KMS-11 (cell line): ENCODE data around the gene NBAS.

ENCODE experiments used
- H2AFZ ChIP-seq: fragments of 200-600 bp; sonication (generic); 2 replicates; pipeline ENCODE4 v1.6.1; 2016; ENCODE audit warnings: antibody characterized with exemption, mixed run types, low read depth
- H3K27ac ChIP-seq: fragments of 200-600 bp; sonication (generic); 2 replicates; pipeline ENCODE4 v1.6.1; 2016; ENCODE audit warnings: mild to moderate bottlenecking, mixed run types
- H3K27me3 ChIP-seq: fragments of 200-600 bp; sonication (generic); 2 replicates; pipeline ENCODE4 v1.6.1; 2017; ENCODE audit warnings: mild to moderate bottlenecking, low read depth, mixed run types, moderate library complexity; ENCODE audit not compliant: insufficient read depth
- H3K36me3 ChIP-seq: fragments of 200-600 bp; sonication (generic); 2 replicates; pipeline ENCODE4 v1.6.1; 2017; ENCODE audit warnings: mild to moderate bottlenecking, mixed run types; ENCODE audit not compliant: insufficient read depth
- H3K4me1 ChIP-seq: fragments of 200-600 bp; sonication (generic); 2 replicates; pipeline ENCODE4 v1.6.1; 2016; ENCODE audit warnings: mild to moderate bottlenecking, low read depth, mixed run types; ENCODE audit not compliant: poor library complexity, severe bottlenecking
- H3K4me2 ChIP-seq: fragments of 200-600 bp; sonication (generic); 2 replicates; pipeline ENCODE4 v1.7.0; 2016; ENCODE audit warnings: mild to moderate bottlenecking, mixed run types
- H3K4me3 ChIP-seq: fragments of 200-600 bp; sonication (generic); IDR thresholded peaks from 2 replicates; pipeline ENCODE4 v1.6.1; 2017; ENCODE audit warnings: low read depth, low read length, mixed read lengths; ENCODE audit not compliant: insufficient read depth
- H3K79me2 ChIP-seq: fragments of 200-600 bp; sonication (generic); 2 replicates; pipeline ENCODE4 v1.6.1; 2016; ENCODE audit warnings: low read depth, mixed run types; ENCODE audit not compliant: insufficient read depth
- H3K9ac ChIP-seq: fragments of 200-600 bp; sonication (generic); 2 replicates; pipeline ENCODE4 v1.6.1; 2016; ENCODE audit warnings: mild to moderate bottlenecking, mixed run types
- H4K20me1 ChIP-seq: fragments of 200-600 bp; sonication (generic); 2 replicates; pipeline ENCODE4 v1.6.1; 2016; ENCODE audit warnings: mild to moderate bottlenecking, mixed run types; ENCODE audit not compliant: insufficient read depth
- CTCF ChIP-seq: fragments of 200-600 bp; sonication (generic); conservative IDR thresholded peaks from 2 replicates; pipeline ENCODE4 v1.6.1; 2017; ENCODE audit warnings: low read depth, mild to moderate bottlenecking, antibody characterized with exemption, low read length, moderate library complexity, mixed read lengths

NBAS gene

GRCh38 chr2:15242936-15243461, 318.1 kb downstream of the NBAS start:
- no peaks in the 10 kb centered on the region for H3K79me2 ChIP-seq
- H3K4me1 ChIP-seq: no peaks in the 10 kb centered on the region
- no peak for TF ChIP-seq CTCF
- H3K27me3 ChIP-seq: no peaks in the 10 kb centered on the region
- H2AFZ ChIP-seq: no peak overlapping the region
- H4K20me1 ChIP-seq: no peaks in the 10 kb centered on the region
- H3K36me3 ChIP-seq: no peaks in the 10 kb centered on the region
- H3K27ac ChIP-seq: no peak overlapping the region
- no peak overlapping the region for H3K9ac ChIP-seq
- H3K4me3 ChIP-seq: no peak overlapping the region
- no peak overlapping the region for H3K4me2 ChIP-seq

- Histone ChIP-seq H4K20me1 (no peaks in the 10 kb centered on the region), H2AFZ (no peak overlapping the region), H3K27ac (no peak overlapping the region), H3K4me3 (no peak overlapping the region), H3K4me1 (no peaks in the 10 kb centered on the region), H3K9ac (no peak overlapping the region), H3K36me3 (no peaks in the 10 kb centered on the region), H3K4me2 (no peak overlapping the region), H3K79me2 (no peaks in the 10 kb centered on the region), H3K27me3 (no peaks in the 10 kb centered on the region)
- no peak for TF ChIP-seq CTCF
Observed at GRCh38 chr2:15241929-15242328, 319.2 kb downstream of the NBAS start.

- Histone ChIP-seq H3K4me2 (no peak overlapping the region), H3K4me3 (no peak overlapping the region), H3K27me3 (no peaks in the 10 kb centered on the region), H3K27ac (no peak overlapping the region), H3K4me1 (no peaks in the 10 kb centered on the region), H4K20me1 (no peaks in the 10 kb centered on the region), H3K9ac (no peak overlapping the region), H3K79me2 (no peaks in the 10 kb centered on the region), H2AFZ (no peak overlapping the region), H3K36me3 (no peaks in the 10 kb centered on the region)
- TF ChIP-seq CTCF: no peak
Observed at GRCh38 chr2:15241201-15241600, 319.9 kb downstream of the NBAS start.

GRCh38 chr2:15238028-15238427, 323.1 kb downstream of the NBAS start:
- H3K4me2 ChIP-seq: no peak overlapping the region
- no peak overlapping the region for H2AFZ ChIP-seq
- H3K27ac ChIP-seq: no peak overlapping the region
- H3K4me3 ChIP-seq: no peak overlapping the region
- H3K79me2 ChIP-seq: no peaks in the 10 kb centered on the region
- no peak for TF ChIP-seq CTCF
- H3K4me1 ChIP-seq: no peaks in the 10 kb centered on the region
- H4K20me1 ChIP-seq: no peaks in the 10 kb centered on the region
- no peaks in the 10 kb centered on the region for H3K36me3 ChIP-seq
- no peaks in the 10 kb centered on the region for H3K27me3 ChIP-seq
- no peak overlapping the region for H3K9ac ChIP-seq
